Uterus (tissue), 4 donors: ENCODE data around the gene VPS41. TPM values are rescaled to one million over a fixed set of nuclear protein-coding genes. Genes with fewer than 3 reads are reported as not detected.

ENCODE experiments used
- DNase-seq, 2 donors: peaks; one replicate each; pipeline ENCODE4 v3.0.0-alpha.2; 2019 to 2020
- H3K27ac ChIP-seq, 2 donors: fragments of 200-600 bp; sonication (generic); 1 replicate in 1 of 2; 2 replicates in 1 of 2; pipeline ENCODE4 v1.5.1; 2016 to 2018
- H3K27me3 ChIP-seq, 2 donors: fragments of 200-600 bp; sonication (generic); one replicate each; pipeline ENCODE4 v1.5.1; 2018 to 2019; ENCODE audit warnings: control low read depth in 1 of 2
- H3K36me3 ChIP-seq, 2 donors: fragments of 200-600 bp; sonication (generic); one replicate each; pipeline ENCODE4 v1.5.1; 2019; ENCODE audit warnings: control low read depth in 1 of 2
- H3K4me1 ChIP-seq, 2 donors: fragments of 200-600 bp; sonication (generic); one replicate each; pipeline ENCODE4 v1.5.1; 2018 to 2019; ENCODE audit warnings: control low read depth in 1 of 2
- H3K4me3 ChIP-seq, 2 donors: fragments of 200-600 bp; sonication (generic); 1 replicate in 1 of 2; 2 replicates in 1 of 2; pipeline ENCODE4 v1.5.1; 2018 to 2019; ENCODE audit warnings: mild to moderate bottlenecking in 1 of 2
- H3K9me3 ChIP-seq, 2 donors: fragments of 200-600 bp; sonication (generic); one replicate each; pipeline ENCODE4 v1.5.1; 2019; ENCODE audit warnings: control low read depth in 1 of 2
- CTCF ChIP-seq, 4 experiments: fragments of 200-600 bp in 2 of 4; fragments of 450-650 bp in 2 of 4; sonication (generic) in 2 of 4; IDR thresholded peaks; one replicate each; pipeline ENCODE4 v1.5.1; 2016 to 2019; ENCODE audit warnings: antibody characterized with exemption in 4 of 4, mild to moderate bottlenecking in 2 of 4, moderate library complexity in 1 of 4
- POLR2A ChIP-seq, 2 donors: fragments of 450-650 bp; IDR thresholded peaks; one replicate each; pipeline ENCODE4 v1.6.1; 2016; ENCODE audit warnings: antibody characterized with exemption in 2 of 2, mild to moderate bottlenecking in 1 of 2, moderate library complexity in 1 of 2
- intact Hi-C: fragments of 100-400 bp; cut with DNase I; formaldehyde crosslinking; loops from one replicate; pipeline ENCODE4 v1.15.1; 2023; ENCODE audit warnings: low total_unique reads
- total RNA-seq, 4 donors: library from RNA; depleted of rRNA in 3 of 4; stranded (reverse); fragments of >200 nt in 3 of 4; gene quantifications; one replicate each; pipeline versions ENCODE4 v1.1.0 to v1.2.4, GENCODE V29; 2014 to 2023
- donor health status: DM: yes; HTN: yes; CAD: no.

The VPS41 gene
- total RNA-seq, 4 donors from 2014 or later = 41.2 to 122 (median 74.0) TPM

DNA sequence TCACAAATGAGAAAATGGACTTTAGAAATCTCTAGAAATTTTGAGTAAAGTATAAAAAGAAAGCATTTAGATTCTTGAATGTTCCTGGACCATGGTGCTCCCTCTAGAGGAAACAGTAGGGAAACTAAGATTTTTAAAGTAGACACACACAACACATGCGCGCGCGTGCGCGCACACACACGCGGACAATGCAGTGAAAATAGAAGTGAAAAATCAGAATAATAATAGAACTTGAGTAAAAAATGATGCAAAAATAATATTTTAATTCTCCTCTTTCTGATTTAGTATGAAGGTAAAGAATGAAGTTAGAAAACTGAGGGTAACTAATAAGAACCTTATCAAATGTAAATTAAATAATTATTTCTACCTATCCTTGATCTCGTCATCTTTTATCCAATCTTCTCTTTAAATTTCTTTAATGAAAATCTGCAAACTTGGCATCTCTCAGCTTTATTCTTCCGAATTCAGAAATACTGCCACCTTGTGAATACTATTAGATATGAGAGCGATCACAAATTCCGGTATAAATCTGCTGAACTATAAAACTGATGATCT lies 160.9 kb downstream of the VPS41 start:
- no peak overlapping the region for H3K4me3 ChIP-seq
- DNase-seq = peak in 1 of 2 donors; percentile 19
- no peaks in the 10 kb centered on the region for H3K36me3 ChIP-seq
- no peaks in the 10 kb centered on the region for H3K27me3 ChIP-seq
- H3K9me3 ChIP-seq = no peaks in the 10 kb centered on the region
- intact Hi-C loops = no loop called here
- no peak for TF ChIP-seq POLR2A (IDR thresholded peaks at IDR 0.05)
- peak in 2 of 4 experiments; percentile 6 to 8 for TF ChIP-seq CTCF (IDR thresholded peaks at IDR 0.05)
- no peaks in the 10 kb centered on the region for H3K4me1 ChIP-seq
- H3K27ac ChIP-seq = no peak overlapping the region

GRCh38 chr7:38746438-38746837 lies 162.6 kb downstream of the VPS41 start:
- intact Hi-C loops = no loop called here
- H3K4me1 ChIP-seq = no peaks in the 10 kb centered on the region
- no peak overlapping the region for H3K27ac ChIP-seq
- H3K4me3 ChIP-seq = no peak overlapping the region
- H3K36me3 ChIP-seq = no peaks in the 10 kb centered on the region
- DNase-seq = no peak
- no peaks in the 10 kb centered on the region for H3K9me3 ChIP-seq
- no peak for TF ChIP-seq CTCF (IDR thresholded peaks at IDR 0.05)
- no peak for TF ChIP-seq POLR2A (IDR thresholded peaks at IDR 0.05)
- no peaks in the 10 kb centered on the region for H3K27me3 ChIP-seq

DNA sequence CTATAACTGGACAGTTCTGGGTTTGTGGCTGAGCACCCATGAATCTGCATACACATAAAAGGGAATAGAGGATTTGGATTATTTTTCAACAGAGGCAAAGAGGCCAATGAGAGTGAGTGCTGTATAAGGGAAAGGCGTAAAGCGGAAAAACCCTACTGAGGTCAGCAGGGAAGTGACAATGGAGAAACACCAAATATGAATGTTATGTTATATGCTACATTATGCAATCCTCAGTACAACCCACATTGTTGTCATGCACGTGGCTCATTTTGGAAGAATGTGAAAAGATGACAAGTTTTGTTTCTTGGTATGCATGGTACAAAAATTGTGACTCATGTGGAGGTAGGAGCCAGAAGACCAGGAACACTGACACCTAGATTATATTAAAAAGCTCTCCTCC lies 164.2 kb downstream of the VPS41 start:
- no peaks in the 10 kb centered on the region for H3K27me3 ChIP-seq
- TF ChIP-seq POLR2A (IDR thresholded peaks at IDR 0.05) (no peak), CTCF (IDR thresholded peaks at IDR 0.05) (no peak)
- no peaks in the 10 kb centered on the region for H3K4me1 ChIP-seq
- DNase-seq = no peak
- no peak overlapping the region for H3K4me3 ChIP-seq
- no peaks in the 10 kb centered on the region for H3K36me3 ChIP-seq
- intact Hi-C loops = no loop called here
- H3K9me3 ChIP-seq = no peaks in the 10 kb centered on the region
- no peak overlapping the region for H3K27ac ChIP-seq

DNA sequence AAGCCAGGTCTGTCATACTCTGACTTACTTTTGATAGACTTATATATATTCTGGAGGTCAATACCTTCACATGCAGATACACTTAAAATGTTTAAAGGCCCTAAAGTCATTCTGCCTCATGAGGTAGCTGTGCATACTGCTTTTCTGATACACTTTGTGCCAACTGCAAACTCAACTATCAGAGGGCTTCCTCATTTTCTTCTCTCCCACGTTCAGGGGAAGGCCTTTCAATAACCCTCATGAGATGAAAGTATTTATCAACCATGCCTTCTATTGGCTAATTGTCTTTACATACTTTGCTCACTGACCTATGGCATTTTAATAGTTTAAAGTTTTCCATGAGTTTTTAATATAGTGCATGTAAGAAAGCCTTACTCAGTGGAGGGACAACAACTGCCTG lies 165.1 kb downstream of the VPS41 start:
- Histone ChIP-seq H3K27ac (no peak overlapping the region), H3K36me3 (no peaks in the 10 kb centered on the region), H3K27me3 (no peaks in the 10 kb centered on the region), H3K4me1 (no peaks in the 10 kb centered on the region), H3K4me3 (no peak overlapping the region), H3K9me3 (no peaks in the 10 kb centered on the region)
- no peak for DNase-seq
- intact Hi-C loops = no loop called here
- no peak for TF ChIP-seq POLR2A (IDR thresholded peaks at IDR 0.05)
- TF ChIP-seq CTCF (IDR thresholded peaks at IDR 0.05) = no peak

- intact Hi-C loops = no loop called here
- Histone ChIP-seq H3K36me3 (no peaks in the 10 kb centered on the region), H3K27me3 (no peaks in the 10 kb centered on the region), H3K27ac (no peak overlapping the region), H3K4me3 (no peak overlapping the region), H3K4me1 (no peaks in the 10 kb centered on the region), H3K9me3 (no peaks in the 10 kb centered on the region)
- TF ChIP-seq POLR2A (IDR thresholded peaks at IDR 0.05) = no peak
- no peak for TF ChIP-seq CTCF (IDR thresholded peaks at IDR 0.05)
- no peak for DNase-seq
Measured at GRCh38 chr7:38740041-38740440, 168.9 kb downstream of the VPS41 start.
